H1 (cell line): Measurements from ENCODE around the gene DISC1. TPM values are rescaled to one million over a fixed set of nuclear protein-coding genes. Genes with fewer than 3 reads are reported as not detected.

Experiments
- BRCA1 ChIP-seq: IDR thresholded peaks from 2 replicates; pipeline ENCODE4 v1.6.1; 2012; ENCODE audit warnings: low read depth, low read length, improper control_type of control experiment
- KDM1A ChIP-seq: fragments of 200-600, 300-600 bp; sonication (generic); IDR thresholded peaks from 2 replicates; pipeline ENCODE4 v1.7.1; 2016; ENCODE audit warnings: mild to moderate bottlenecking, low read length, borderline replicate concordance
- RNF2 ChIP-seq: fragments of 200-900, 300-1000 bp; sonication (generic); IDR thresholded peaks from 2 replicates; pipeline ENCODE4 v1.7.1; 2016; ENCODE audit warnings: borderline replicate concordance, low read depth, mild to moderate bottlenecking, antibody characterized with exemption, low read length; ENCODE audit not compliant: poor library complexity, severe bottlenecking; ENCODE audit errors: missing control alignments
- SIX5 ChIP-seq: IDR thresholded peaks from 2 replicates; pipeline ENCODE4 v1.6.1; 2011; ENCODE audit warnings: mild to moderate bottlenecking, low read depth, low read length
- SRF ChIP-seq: IDR thresholded peaks from 2 replicates; pipeline ENCODE4 v1.6.1; 2011; ENCODE audit warnings: mild to moderate bottlenecking, low read depth, low read length, moderate library complexity
- polyA plus RNA-seq, 7 experiments: library from polyadenylated mRNA; depleted of rRNA in 3 of 7; stranded (reverse) in 5 of 7; unstranded in 2 of 7; fragments of >200 nt in 5 of 7; fragments of 200-250 nt in 2 of 7; gene quantifications; 1 replicate in 5 of 7; 2 replicates in 1 of 7; 4 replicates in 1 of 7; pipeline versions ENCODE4 v1.2.1 to v1.2.3, GENCODE V29; 2011 to 2013; ENCODE audit warnings: missing spikeins in 2 of 7, mixed read lengths in 2 of 7
- total RNA-seq: library from RNA; stranded (reverse); fragmentation: NEBNext Ultra II Directional; extraction: Animal tissue kit (Norgen Biotek cat#: 25700); gene quantifications from 2 replicates; pipeline ENCODE4 v1.2.1, GENCODE V29; 2021

The DISC1 gene
- total and polyA plus RNA-seq, 2 of the 8 experiments (the other 6 are each of a cell fraction or from before 2014, with no cell fraction given): 1.1 to 3.5 TPM

GRCh38 chr1:231676487-231676886, 49.9 kb downstream of the DISC1 start (continued):
- TF ChIP-seq RNF2: no peak
- TF ChIP-seq KDM1A: no peak
- TF ChIP-seq BRCA1: no peak
- TF ChIP-seq SRF: no peak
- no peak for TF ChIP-seq SIX5
